ENCODE measurements around the gene SRGAP1.

Gene SRGAP1

GRCh38 chr12:63977441-63977840, 132.9 kb downstream of the SRGAP1 start:
- DNase-seq: no peak

DNA sequence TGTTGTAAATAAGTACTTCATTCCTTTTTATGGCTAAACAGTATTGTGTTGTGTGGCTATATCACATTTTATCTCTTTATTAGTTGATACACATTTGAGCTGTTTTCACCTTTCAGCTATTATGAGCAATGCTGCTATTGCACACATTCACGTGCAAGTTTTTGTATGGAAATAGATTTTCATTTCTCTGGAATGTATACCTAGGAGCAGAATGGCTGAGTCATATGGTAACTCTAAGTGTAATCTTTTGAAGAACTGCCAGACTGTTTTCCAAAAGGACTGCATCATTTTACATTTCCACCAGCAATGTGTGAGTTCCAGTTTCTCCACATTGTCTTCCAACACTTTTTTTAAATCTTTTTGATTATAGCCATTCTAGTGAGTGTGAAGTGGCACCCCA, 134.0 kb downstream of the SRGAP1 start:
- DNase-seq: no peak

GRCh38 chr12:63980211-63980610, 135.7 kb downstream of the SRGAP1 start:
- DNase-seq: no peak

GRCh38 chr12:63981343-63981742, 136.8 kb downstream of the SRGAP1 start:
- no peak for DNase-seq

DNA sequence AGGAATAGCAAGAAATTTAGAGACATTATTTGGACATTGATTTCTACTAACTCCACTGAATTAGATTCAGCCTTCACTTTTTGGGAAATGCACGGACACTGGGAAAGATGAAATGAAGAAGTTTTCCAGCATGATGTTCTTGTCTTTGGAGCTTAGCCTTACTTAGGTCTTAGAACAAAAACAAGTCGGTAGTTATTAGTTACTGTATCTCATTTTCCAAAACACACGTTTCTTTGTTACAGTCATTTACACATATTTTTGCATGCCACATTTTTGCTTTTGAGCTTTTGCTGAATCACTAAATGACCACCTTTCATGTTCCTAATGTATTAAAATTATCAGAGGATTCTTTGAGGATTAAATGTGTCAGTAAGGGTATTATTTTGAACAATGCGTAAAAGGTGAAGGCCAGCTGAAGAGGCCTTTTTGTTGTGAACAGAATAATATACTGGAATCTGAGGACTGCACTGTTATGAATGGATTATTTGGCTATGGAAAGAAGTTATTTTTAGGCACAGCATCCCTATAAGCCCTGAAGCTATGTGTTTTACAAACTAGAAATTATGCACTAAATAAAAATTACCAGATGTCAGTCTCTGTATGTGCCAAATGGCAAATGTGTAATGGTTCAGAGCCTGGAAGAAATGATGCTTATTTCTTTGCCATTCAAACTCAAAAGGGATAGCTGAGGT, 138.2 kb downstream of the SRGAP1 start:
- DNase-seq: no peak

- no peak for DNase-seq
Observed at GRCh38 chr12:63985456-63985855, 141.0 kb downstream of the SRGAP1 start.

- no peak for DNase-seq
Observed at GRCh38 chr12:63985945-63986344, 141.4 kb downstream of the SRGAP1 start.

- peak; percentile 17 for DNase-seq
Observed at GRCh38 chr12:63989301-63989845, 144.9 kb downstream of the SRGAP1 start.

DNA sequence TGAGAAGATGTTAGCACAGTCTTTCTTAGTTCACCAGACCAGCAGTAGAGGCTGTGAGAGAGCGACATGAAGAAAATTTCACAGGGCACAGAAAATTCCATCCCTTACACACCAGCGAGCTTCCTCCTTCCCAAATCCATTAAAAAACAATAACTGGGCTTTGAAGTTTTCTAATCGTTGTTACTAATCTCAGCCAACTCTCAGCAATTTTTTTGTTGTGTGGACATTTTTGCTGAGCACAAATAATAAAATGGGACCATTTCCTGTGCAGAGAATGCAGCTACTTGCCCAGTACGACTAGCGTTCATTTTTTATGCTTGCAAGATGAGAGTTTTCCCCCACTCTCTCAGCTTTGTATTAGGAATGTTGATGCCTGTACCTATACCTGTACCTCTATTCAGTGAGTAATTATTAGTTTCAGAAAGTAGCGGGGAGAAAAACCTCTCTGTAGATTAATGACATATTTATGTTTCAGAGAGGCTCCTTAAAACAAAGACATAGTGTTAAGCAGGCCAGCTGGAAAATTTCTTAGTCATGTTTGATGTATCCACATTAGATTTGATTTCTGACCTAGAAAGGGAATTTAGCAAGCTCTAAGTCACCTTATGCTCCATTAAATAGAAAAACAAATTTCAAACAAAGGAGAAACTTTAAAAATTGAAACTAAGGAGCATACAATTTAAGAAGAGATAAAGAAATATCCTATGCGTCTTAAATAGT, 146.5 kb downstream of the SRGAP1 start:
- no peak for DNase-seq

DNA sequence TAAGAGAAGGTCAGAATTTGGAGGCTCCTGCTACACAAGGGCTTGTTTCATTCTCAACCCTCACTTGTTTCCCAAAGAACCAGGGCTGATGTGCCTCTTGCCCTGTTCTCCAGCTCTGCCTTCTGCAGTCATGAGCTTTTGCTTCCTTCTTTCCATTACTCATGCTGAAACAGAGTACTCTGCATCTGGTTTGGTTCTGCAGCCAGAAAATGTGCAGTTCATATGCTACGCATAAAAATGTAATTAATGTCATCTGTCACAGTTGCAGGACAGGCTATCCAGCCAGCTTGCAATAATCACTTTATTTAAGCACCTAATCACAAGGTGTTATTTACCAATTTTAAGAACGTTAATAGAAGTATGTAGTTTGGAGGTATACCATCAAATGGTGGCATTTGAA, 150.2 kb downstream of the SRGAP1 start:
- no peak for DNase-seq

GRCh38 chr12:63995512-63995911, 151.0 kb downstream of the SRGAP1 start:
- peak; percentile 24 for DNase-seq

DNA sequence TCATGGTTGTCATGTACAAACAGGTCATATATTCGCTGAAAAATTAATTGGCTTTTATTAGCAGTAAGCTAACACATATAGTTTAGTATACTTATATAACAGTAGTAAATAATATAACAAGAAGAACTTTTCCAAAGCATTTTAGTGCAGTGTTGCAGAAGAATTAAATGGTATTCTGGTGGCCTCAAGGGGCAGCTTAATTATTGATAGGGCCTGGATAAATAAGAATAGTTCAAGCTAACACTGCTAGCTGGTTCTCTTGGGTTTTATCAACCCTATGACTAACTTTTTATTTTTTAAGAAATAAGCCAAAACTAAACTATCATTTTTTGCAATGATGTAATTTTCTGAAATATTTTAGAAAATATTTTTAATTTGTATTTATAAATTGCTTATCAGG, 152.1 kb downstream of the SRGAP1 start:
- DNase-seq: no peak

DNA sequence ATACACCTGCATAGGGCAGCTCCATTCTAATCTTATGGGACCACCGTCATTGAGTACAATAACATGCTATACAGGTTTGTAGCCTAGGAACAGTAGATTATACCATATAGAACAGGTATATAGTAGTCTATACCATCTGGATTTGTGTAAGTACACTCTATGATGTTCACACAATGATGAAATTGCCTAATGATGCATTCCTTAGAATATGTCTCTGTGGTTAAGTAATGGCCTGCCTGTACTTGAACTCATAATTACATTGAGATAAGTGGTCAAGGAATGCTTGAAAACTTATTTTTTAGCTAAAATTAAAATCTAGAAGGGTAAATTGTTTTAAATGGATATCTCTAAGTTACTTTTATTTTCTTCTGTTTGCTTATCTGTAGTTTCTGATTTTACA, 152.7 kb downstream of the SRGAP1 start:
- no peak for DNase-seq

GRCh38 chr12:63998584-63998983, 154.1 kb downstream of the SRGAP1 start:
- no peak for DNase-seq

GRCh38 chr12:63999853-64000252, 155.4 kb downstream of the SRGAP1 start:
- DNase-seq: no peak

GRCh38 chr12:64001439-64001838, 156.9 kb downstream of the SRGAP1 start:
- no peak for DNase-seq

- no peak for DNase-seq
Observed at GRCh38 chr12:64004641-64005040, 160.1 kb downstream of the SRGAP1 start.

DNA sequence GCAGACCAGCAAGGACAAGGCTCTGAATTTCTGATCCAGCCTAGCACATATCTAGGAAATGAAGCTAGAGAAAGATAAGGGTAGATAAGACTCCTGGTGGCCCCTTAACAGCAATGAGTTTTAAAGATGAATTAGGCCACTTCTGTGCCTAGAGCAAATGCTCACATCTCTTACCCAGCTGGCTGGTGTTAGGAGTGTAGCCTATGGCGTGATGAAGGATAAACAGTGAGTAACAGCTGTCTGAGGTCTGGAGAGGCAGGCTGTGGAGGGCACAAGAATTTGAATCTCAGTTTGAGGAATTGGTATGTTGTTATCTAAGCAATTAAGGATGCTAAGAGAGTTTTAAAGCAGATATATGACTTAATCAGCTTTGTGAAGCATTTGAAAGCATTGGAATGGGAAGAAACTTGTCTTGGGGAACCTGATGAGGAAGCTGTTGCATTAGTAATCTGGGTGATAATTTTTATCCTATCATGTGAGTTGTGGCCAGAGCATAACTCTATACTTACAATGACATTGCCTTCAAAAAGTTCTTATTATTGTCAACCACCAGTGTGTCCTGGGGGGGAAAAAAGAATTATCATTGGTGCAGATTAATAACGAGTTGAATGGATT, 161.8 kb downstream of the SRGAP1 start:
- no peak for DNase-seq

- DNase-seq: no peak
Observed at GRCh38 chr12:64007853-64008252, 163.4 kb downstream of the SRGAP1 start.

- DNase-seq: no peak
Observed at GRCh38 chr12:64008596-64008995, 164.1 kb downstream of the SRGAP1 start.

GRCh38 chr12:64009321-64010068, 165.0 kb downstream of the SRGAP1 start:
- DNase-seq: no peak

- DNase-seq: no peak
Observed at GRCh38 chr12:64010069-64010686, 165.7 kb downstream of the SRGAP1 start.

GRCh38 chr12:64016521-64016920, 172.0 kb downstream of the SRGAP1 start:
- DNase-seq: no peak

All from NCI-H345 (cell line).